A549 (cell line): ENCODE data around the gene DNMT3A.

Experiments used
- CTCF ChIP-seq: fragments of >200 bp; sonication (Bioruptor Twin); formaldehyde crosslinking; IDR thresholded peaks from 3 replicates; pipeline ENCODE4 v1.5.1; 2016
- E2F6 ChIP-seq: IDR thresholded peaks from 2 replicates; pipeline ENCODE4 v1.6.1; 2012; ENCODE audit warnings: low read depth, borderline replicate concordance
- EP300 ChIP-seq, 2 experiments: fragments of >200 bp; sonication (Bioruptor Twin); formaldehyde crosslinking; IDR thresholded peaks; 2 replicates in 1 of 2; 3 replicates in 1 of 2; pipeline ENCODE4 v1.6.1; 2016 to 2017
- GATA3 ChIP-seq: IDR thresholded peaks from 2 replicates; pipeline ENCODE4 v1.6.1; 2012; ENCODE audit warnings: borderline replicate concordance
- HES2 ChIP-seq: fragments of >200 bp; sonication (Bioruptor Twin); formaldehyde crosslinking; IDR thresholded peaks from 2 replicates; pipeline ENCODE4 v1.6.1; 2016
- JUN ChIP-seq, 2 experiments: fragments of >200 bp; sonication (Bioruptor Twin); formaldehyde crosslinking; IDR thresholded peaks; 2 replicates in 1 of 2; 3 replicates in 1 of 2; pipeline ENCODE4 v1.6.1; 2016 to 2017
- NPAS2 ChIP-seq: fragments of 250-450 bp; sonication (Bioruptor Pico); IDR thresholded peaks from 2 replicates; pipeline ENCODE4 v1.8.0; 2022; ENCODE audit warnings: mild to moderate bottlenecking, moderate library complexity, borderline replicate concordance
- POLR2A ChIP-seq: IDR thresholded peaks from 2 replicates; pipeline ENCODE4 v1.6.1; 2012; ENCODE audit warnings: mild to moderate bottlenecking, low read length
- TP53 ChIP-seq: fragments of 250-450 bp; sonication (Bioruptor Pico); IDR thresholded peaks from 2 replicates; pipeline ENCODE4 v1.5.0; 2021; ENCODE audit warnings: mild to moderate bottlenecking, moderate library complexity

- TF ChIP-seq JUN (IDR thresholded peaks at IDR 0.05) = no peak
- no peak for TF ChIP-seq TP53
- no peak for TF ChIP-seq POLR2A
- no peak for TF ChIP-seq HES2
- no peak for TF ChIP-seq CTCF
- no peak for TF ChIP-seq E2F6
- no peak for TF ChIP-seq EP300 (IDR thresholded peaks at IDR 0.05)
- TF ChIP-seq GATA3 = no peak
- TF ChIP-seq NPAS2 = no peak
Measured at GRCh38 chr2:25355270-25355669, 13.5 kb upstream of the DNMT3A start.
